ENCODE measurements around the gene NTMT2.

DNA sequence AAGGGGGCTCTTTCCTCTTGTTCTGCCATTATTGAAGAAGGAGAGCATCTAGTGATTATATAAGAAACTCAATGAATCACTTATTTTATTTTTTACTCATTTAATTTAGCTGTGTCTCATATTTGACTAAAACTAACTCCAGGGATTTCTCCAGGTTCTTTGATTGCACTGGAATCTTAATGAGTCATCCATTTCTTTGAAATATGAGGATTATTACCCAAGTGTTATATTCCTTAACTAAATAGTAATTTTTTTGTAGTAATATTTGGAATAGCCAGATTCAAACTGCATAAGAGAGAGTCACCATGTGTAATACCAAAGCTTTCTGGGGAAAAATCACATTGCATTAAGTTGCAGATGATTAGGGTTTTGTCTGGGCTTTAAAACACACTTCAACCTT lies 59.5 kb downstream of the NTMT2 start:
- TF ChIP-seq TAF1 (IDR thresholded peaks at IDR 0.05; ENCODE audit: low read depth): no peak
- no peak for TF ChIP-seq TEAD4 (IDR thresholded peaks at IDR 0.05)
- no peak for TF ChIP-seq CREB1 (IDR thresholded peaks at IDR 0.05; ENCODE audit: low read depth)
- TF ChIP-seq, protein P1, sequence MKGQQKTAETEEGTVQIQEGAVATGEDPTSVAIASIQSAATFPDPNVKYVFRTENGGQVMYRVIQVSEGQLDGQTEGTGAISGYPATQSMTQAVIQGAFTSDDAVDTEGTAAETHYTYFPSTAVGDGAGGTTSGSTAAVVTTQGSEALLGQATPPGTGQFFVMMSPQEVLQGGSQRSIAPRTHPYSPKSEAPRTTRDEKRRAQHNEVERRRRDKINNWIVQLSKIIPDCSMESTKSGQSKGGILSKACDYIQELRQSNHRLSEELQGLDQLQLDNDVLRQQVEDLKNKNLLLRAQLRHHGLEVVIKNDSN (IDR thresholded peaks at IDR 0.05): no peak
- no peak for TF ChIP-seq CEBPB (IDR thresholded peaks at IDR 0.05)
- TF ChIP-seq, protein P2, sequence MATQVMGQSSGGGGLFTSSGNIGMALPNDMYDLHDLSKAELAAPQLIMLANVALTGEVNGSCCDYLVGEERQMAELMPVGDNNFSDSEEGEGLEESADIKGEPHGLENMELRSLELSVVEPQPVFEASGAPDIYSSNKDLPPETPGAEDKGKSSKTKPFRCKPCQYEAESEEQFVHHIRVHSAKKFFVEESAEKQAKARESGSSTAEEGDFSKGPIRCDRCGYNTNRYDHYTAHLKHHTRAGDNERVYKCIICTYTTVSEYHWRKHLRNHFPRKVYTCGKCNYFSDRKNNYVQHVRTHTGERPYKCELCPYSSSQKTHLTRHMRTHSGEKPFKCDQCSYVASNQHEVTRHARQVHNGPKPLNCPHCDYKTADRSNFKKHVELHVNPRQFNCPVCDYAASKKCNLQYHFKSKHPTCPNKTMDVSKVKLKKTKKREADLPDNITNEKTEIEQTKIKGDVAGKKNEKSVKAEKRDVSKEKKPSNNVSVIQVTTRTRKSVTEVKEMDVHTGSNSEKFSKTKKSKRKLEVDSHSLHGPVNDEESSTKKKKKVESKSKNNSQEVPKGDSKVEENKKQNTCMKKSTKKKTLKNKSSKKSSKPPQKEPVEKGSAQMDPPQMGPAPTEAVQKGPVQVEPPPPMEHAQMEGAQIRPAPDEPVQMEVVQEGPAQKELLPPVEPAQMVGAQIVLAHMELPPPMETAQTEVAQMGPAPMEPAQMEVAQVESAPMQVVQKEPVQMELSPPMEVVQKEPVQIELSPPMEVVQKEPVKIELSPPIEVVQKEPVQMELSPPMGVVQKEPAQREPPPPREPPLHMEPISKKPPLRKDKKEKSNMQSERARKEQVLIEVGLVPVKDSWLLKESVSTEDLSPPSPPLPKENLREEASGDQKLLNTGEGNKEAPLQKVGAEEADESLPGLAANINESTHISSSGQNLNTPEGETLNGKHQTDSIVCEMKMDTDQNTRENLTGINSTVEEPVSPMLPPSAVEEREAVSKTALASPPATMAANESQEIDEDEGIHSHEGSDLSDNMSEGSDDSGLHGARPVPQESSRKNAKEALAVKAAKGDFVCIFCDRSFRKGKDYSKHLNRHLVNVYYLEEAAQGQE (IDR thresholded peaks at IDR 0.05; ENCODE audit: low read depth): no peak
- no peak for TF ChIP-seq RAD21 (IDR thresholded peaks at IDR 0.05; ENCODE audit: low read depth)
- TF ChIP-seq TCF12 (IDR thresholded peaks at IDR 0.05; ENCODE audit: low read depth): no peak
